Fibroblast of skin of right biceps (primary cell): ENCODE data around the gene ABI1.
"Not testable (repeated sequence)": the region's sequence is repeated elsewhere in the genome, so short reads cannot be mapped to it uniquely, and the experiment has no call there.

ENCODE experiments used
- DNase-seq: peaks from one replicate; pipeline ENCODE4 v3.0.0-alpha.2; 2013

ABI1 gene

GRCh38 chr10:26860443-26861204, at the start of gene ABI1:
TSS of gene ABI1 (minus strand) at chr10:26860958. CDS start at chr10:26860863, 95 bp downstream.
- DNase-seq, result peak; percentile 99

- DNase-seq, result no peak
Measured at GRCh38 chr10:26909753-26910152, 49.0 kb upstream of the ABI1 start.

- DNase-seq, result not testable (repeated sequence)
Measured at GRCh38 chr10:26905253-26905781, 44.6 kb upstream of the ABI1 start.

GRCh38 chr10:26903431-26904217, 42.9 kb upstream of the ABI1 start:
- no peak for DNase-seq

GRCh38 chr10:26892306-26892923, 31.7 kb upstream of the ABI1 start:
- not testable (repeated sequence) for DNase-seq

- DNase-seq, result peak; percentile 57
Measured at GRCh38 chr10:26890956-26891355, 30.2 kb upstream of the ABI1 start.

- DNase-seq, result peak; percentile 2
Measured at GRCh38 chr10:26887611-26888215, 27.0 kb upstream of the ABI1 start.

- peak; percentile 58 for DNase-seq
Measured at GRCh38 chr10:26881600-26882331, 21.0 kb upstream of the ABI1 start.

- DNase-seq, result no peak
Measured at GRCh38 chr10:26879744-26880143, 19.0 kb upstream of the ABI1 start.

GRCh38 chr10:26870766-26871165, 10.0 kb upstream of the ABI1 start:
- no peak for DNase-seq

- DNase-seq, result no peak
Measured at GRCh38 chr10:26869528-26869927, 8.8 kb upstream of the ABI1 start.

GRCh38 chr10:26863351-26864076, 2.8 kb upstream of the ABI1 start:
- DNase-seq, result no peak

GRCh38 chr10:26861205-26861998, 644 bp upstream of the ABI1 start:
- no peak for DNase-seq

GRCh38 chr10:26860102-26860442, 686 bp downstream of the ABI1 start:
- peak; percentile 81 for DNase-seq

GRCh38 chr10:26859241-26860101, 1.3 kb downstream of the ABI1 start:
- DNase-seq, result no peak

- no peak for DNase-seq
Measured at GRCh38 chr10:26858707-26859034, 2.1 kb downstream of the ABI1 start.

- peak; percentile 58 for DNase-seq
Measured at GRCh38 chr10:26857991-26858706, 2.6 kb downstream of the ABI1 start.

- not testable (repeated sequence) for DNase-seq
Measured at GRCh38 chr10:26857553-26857952, 3.2 kb downstream of the ABI1 start.

GRCh38 chr10:26855186-26855585, 5.6 kb downstream of the ABI1 start:
- DNase-seq, result peak; percentile 12
